HL-60 (cell line): ENCODE results near the gene XPR1.

Source experiments
- GABPA ChIP-seq: IDR thresholded peaks from 2 replicates; pipeline ENCODE4 v1.6.1; 2012; ENCODE audit warnings: low read depth
- TF ChIP-seq, protein P1 (sequence below): IDR thresholded peaks from one replicate; pipeline ENCODE4 v1.5.1; 2011; ENCODE audit warnings: low read length, control low read depth, inconsistent platforms; ENCODE audit not compliant: insufficient read depth

DNA sequence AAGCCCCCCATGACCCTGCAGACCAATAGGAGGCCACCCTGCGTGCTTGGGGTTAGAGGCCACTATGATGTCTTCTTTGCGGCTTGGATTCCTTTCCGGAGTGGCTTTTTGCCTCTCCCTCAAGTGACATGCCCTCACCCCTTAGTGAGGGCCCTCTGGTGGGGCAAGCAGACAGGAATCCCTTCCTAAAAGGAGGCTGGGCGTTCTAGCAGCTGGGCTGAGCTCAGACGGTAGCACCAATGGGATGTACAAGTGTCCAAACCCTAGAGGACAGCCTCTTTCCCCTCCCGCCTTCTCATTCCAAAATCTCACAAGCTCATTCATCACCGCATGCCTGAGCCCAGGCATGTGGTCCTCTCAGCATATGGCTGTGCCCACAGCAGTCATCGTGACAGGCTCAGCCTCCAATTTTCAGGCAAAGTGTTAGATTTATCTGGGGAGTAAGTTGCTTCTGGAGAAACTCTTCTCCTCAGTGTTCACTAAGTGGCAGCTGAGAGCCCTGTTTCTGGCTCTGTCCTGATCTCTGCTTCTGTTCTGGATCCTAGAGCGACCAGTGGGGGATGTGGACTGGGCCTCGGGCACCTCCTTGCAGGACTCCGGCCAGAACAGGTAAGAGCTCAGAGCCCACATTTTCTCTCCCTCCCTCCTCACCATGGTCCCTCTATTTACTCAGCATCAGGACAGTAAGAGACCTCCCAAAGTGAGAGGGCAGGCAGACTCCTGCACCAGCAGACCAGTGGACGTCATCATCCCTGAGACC is 285.7 kb downstream of the XPR1 start:
- TF ChIP-seq, protein P1, sequence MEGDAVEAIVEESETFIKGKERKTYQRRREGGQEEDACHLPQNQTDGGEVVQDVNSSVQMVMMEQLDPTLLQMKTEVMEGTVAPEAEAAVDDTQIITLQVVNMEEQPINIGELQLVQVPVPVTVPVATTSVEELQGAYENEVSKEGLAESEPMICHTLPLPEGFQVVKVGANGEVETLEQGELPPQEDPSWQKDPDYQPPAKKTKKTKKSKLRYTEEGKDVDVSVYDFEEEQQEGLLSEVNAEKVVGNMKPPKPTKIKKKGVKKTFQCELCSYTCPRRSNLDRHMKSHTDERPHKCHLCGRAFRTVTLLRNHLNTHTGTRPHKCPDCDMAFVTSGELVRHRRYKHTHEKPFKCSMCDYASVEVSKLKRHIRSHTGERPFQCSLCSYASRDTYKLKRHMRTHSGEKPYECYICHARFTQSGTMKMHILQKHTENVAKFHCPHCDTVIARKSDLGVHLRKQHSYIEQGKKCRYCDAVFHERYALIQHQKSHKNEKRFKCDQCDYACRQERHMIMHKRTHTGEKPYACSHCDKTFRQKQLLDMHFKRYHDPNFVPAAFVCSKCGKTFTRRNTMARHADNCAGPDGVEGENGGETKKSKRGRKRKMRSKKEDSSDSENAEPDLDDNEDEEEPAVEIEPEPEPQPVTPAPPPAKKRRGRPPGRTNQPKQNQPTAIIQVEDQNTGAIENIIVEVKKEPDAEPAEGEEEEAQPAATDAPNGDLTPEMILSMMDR, result no peak
- no peak for TF ChIP-seq GABPA
